Panc1 (cell line): ENCODE results near the gene SND1. TPM values are rescaled to one million over a fixed set of nuclear protein-coding genes. Genes with fewer than 3 reads are reported as not detected.

Source experiments
- ATAC-seq: fragments of 200-7000 bp; cut with Tn5 transposase; 2 replicates; pipeline ENCODE4 v1.9.1; 2020; ENCODE audit warnings: mild to moderate bottlenecking, moderate library complexity
- BruUV-seq: library from RNA; stranded (reverse); fragments of 400-500 nt; replicated peaks from 2 replicates; lab custom pipeline; 2021; lab: Mats Ljungman, UMichigan
- CTCF ChIA-PET: fragments of 300-600 bp; sonication (Branson Sonifier 250); formaldehyde crosslinking; loops from one replicate; lab custom pipeline; 2022; ENCODE audit warnings: antibody characterized with exemption; lab: Charles Lee
- POLR2A ChIA-PET: fragments of 300-600 bp; sonication (Branson Sonifier 250); formaldehyde crosslinking; loops from one replicate; lab custom pipeline; 2022; ENCODE audit warnings: antibody characterized with exemption; lab: Charles Lee
- DNase-seq: peaks from one replicate; pipeline ENCODE4 v3.0.0-alpha.2; 2010; ENCODE audit warnings: low read depth, low spot score
- H3K27ac ChIP-seq: 2 replicates; pipeline ENCODE4 v1.5.1; 2011; ENCODE audit warnings: mild to moderate bottlenecking, low read length, inconsistent platforms
- H3K27me3 ChIP-seq: fragments of 200-500 bp; sonication (Bioruptor generic); 2 replicates; pipeline ENCODE4 v1.6.0; 2014; ENCODE audit warnings: low read length, inconsistent platforms; ENCODE audit not compliant: control insufficient read depth, insufficient read depth
- H3K36me3 ChIP-seq: fragments of 200-500 bp; sonication (Bioruptor generic); 2 replicates; pipeline ENCODE4 v1.5.1; 2014; ENCODE audit warnings: inconsistent platforms, mild to moderate bottlenecking, low read length, moderate library complexity; ENCODE audit not compliant: control insufficient read depth, insufficient read depth
- H3K4me1 ChIP-seq: 2 replicates; pipeline ENCODE4 v1.5.1; 2011; ENCODE audit warnings: inconsistent platforms, mild to moderate bottlenecking, low read length, moderate library complexity; ENCODE audit not compliant: control insufficient read depth, insufficient read depth
- H3K4me3 ChIP-seq, 2 experiments: 2 replicates each; pipeline ENCODE4 v1.5.1; 2011 to 2012; ENCODE audit warnings: low read depth in 2 of 2, low read length in 2 of 2, mild to moderate bottlenecking in 2 of 2, inconsistent platforms in 1 of 2, moderate library complexity in 1 of 2
- H3K9me3 ChIP-seq: fragments of 200-500 bp; sonication (Bioruptor generic); 2 replicates; pipeline ENCODE4 v1.5.1; 2014; ENCODE audit warnings: low read depth, mild to moderate bottlenecking, inconsistent platforms, low read length, moderate library complexity; ENCODE audit not compliant: control insufficient read depth, insufficient read depth
- CTCF ChIP-seq: fragments of 450-650 bp; IDR thresholded peaks from 2 replicates; pipeline ENCODE4 v1.5.1; 2017; ENCODE audit warnings: mild to moderate bottlenecking
- POLR2AphosphoS5 ChIP-seq: IDR thresholded peaks from 2 replicates; pipeline ENCODE4 v1.6.1; 2012; ENCODE audit warnings: mild to moderate bottlenecking, low read depth, low read length, moderate library complexity
- REST ChIP-seq, 2 experiments: IDR thresholded peaks; 2 replicates each; pipeline ENCODE4 v1.6.1; 2011 to 2012; ENCODE audit warnings: low read depth in 2 of 2, control low read depth in 1 of 2, low read length in 1 of 2, mild to moderate bottlenecking in 1 of 2, moderate library complexity in 1 of 2; ENCODE audit not compliant: insufficient read depth in 1 of 2
- SIN3A ChIP-seq: IDR thresholded peaks from 2 replicates; pipeline ENCODE4 v1.6.1; 2012; ENCODE audit warnings: low read depth, mild to moderate bottlenecking, low read length, moderate library complexity, borderline replicate concordance; ENCODE audit not compliant: insufficient read depth
- TCF7L2 ChIP-seq: IDR thresholded peaks from 2 replicates; pipeline ENCODE4 v1.6.1; 2011; ENCODE audit warnings: mild to moderate bottlenecking, low read depth, low read length, inconsistent platforms
- in situ Hi-C: cut with HindIII; loops from 2 replicates; pipeline ENCODE4 v1.10.0; 2016; ENCODE audit warnings: low sequenced_read_pairs, low pct_unique_long_range_greater_than_20kb
- intact Hi-C: fragments of 100-400 bp; cut with micrococcal nuclease; formaldehyde crosslinking; loops from one replicate; pipeline ENCODE4 v1.10.0; 2022; ENCODE audit not compliant: unreplicated experiment
- total RNA-seq: library from RNA; stranded (reverse); gene quantifications from one replicate; pipeline ENCODE4 v1.2.1, GENCODE V29; 2021; ENCODE audit not compliant: unreplicated experiment

Gene SND1
- total RNA-seq, 1 experiment from 2014 or later = 176 TPM

- intact Hi-C loops = no loop called here
- CTCF ChIA-PET = no interaction called here
These were observed 3.7 kb downstream of the SND1 start for GRCh38 chr7:127655720-127656119.

GRCh38 chr7:127657500-127657899 lies 5.5 kb downstream of the SND1 start:
- TF ChIP-seq POLR2AphosphoS5 (no peak), SIN3A (no peak), REST (IDR thresholded peaks at IDR 0.05; ENCODE audit: insufficient read depth in 1 of 2, low read depth in 2 of 2, low read length in 1 of 2) (no peak), TCF7L2 (no peak), CTCF (no peak)
- ATAC-seq (no peak), DNase-seq (no peak)
- POLR2A ChIA-PET = interaction anchor here (0.6 to 1.2 kb wide), 2 partner anchors 9 to 18 kb away, joined by 3 read pairs; no protein-coding TSS in a partner anchor
- Histone ChIP-seq H3K27ac (no peak overlapping the region), H3K27me3 (no peaks in the 10 kb centered on the region), H3K4me1 (peaks cover 21% of the 10 kb centered on the region), H3K9me3 (no peaks in the 10 kb centered on the region), H3K4me3 (no peak overlapping the region), H3K36me3 (peaks cover 4% of the 10 kb centered on the region)
- CTCF ChIA-PET = no interaction called here
- intact Hi-C loops (no loop called here), in situ Hi-C loops (no loop called here)
- no TSS peak for BruUV-seq

More at GRCh38 chr7:127655720-127656119, 3.7 kb downstream of the SND1 start:
- no TSS peak for BruUV-seq
- no peaks in the 10 kb centered on the region for H3K9me3 ChIP-seq
- H3K27ac ChIP-seq = no peak overlapping the region
- no peak for ATAC-seq
- no peak for TF ChIP-seq CTCF
- TF ChIP-seq TCF7L2 = no peak
- TF ChIP-seq REST (IDR thresholded peaks at IDR 0.05; ENCODE audit: insufficient read depth in 1 of 2, low read depth in 2 of 2, low read length in 1 of 2) = no peak
- no peak for TF ChIP-seq SIN3A
- no peak for TF ChIP-seq POLR2AphosphoS5
- DNase-seq = no peak
- peaks cover 8% of the 10 kb centered on the region for H3K36me3 ChIP-seq
- POLR2A ChIA-PET = no interaction called here
- H3K4me3 ChIP-seq = no peak overlapping the region
- in situ Hi-C loops = no loop called here
- H3K27me3 ChIP-seq = no peaks in the 10 kb centered on the region
- peaks cover 26% of the 10 kb centered on the region for H3K4me1 ChIP-seq
